ENCODE results near the gene UNC5B.

Gene UNC5B

DNA sequence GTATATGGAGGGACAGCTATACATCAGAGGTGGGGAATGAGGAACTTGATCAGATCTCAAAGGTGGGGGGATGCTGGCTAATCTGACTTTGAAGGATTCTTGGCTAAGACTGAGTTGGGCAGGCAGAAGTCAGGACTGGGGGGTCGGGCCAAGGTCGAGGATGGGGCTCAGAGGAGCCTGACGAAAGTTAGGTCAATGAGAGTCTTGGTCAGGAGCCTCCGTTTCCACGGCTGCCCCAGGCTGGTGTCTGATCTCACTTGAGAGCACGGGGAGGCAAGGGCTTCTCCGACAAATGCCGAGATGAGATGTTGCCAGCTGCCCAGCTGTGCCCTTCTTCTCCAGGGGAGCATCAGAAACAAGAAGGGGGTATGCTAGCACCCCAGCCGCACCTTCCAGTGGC is 112.4 kb downstream of the UNC5B start:
- no peak for DNase-seq (ENCODE audit: low read depth)
- no peak overlapping the region for H3K4me3 ChIP-seq (ENCODE audit: low read depth, low read length)

- no peak overlapping the region for H3K4me3 ChIP-seq (ENCODE audit: low read depth, low read length)
- no peak for DNase-seq (ENCODE audit: low read depth)
Observed at GRCh38 chr10:71325267-71325666, 112.9 kb downstream of the UNC5B start.

DNA sequence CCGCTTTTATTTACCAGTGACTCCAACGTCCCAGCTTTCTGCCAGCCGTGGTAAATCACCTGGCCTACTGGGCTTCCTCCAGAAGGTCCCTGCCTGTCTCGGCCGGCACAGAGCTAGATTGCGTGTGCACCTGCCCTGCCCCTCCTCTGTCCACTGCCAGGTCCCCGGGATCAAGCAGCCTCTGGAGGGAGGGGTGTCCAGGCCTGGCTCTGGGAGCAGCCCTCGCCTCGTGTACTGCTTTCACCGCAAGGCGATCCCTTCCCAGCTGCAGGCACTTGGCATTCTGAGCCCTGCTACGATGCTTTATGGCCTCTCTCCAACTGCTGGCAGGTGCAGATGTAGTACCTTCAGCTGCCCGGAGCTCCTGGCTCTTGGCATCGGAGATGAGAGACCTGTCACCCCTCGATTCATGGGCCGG is 114.1 kb downstream of the UNC5B start:
- H3K4me3 ChIP-seq (ENCODE audit: low read depth, low read length) = no peak overlapping the region
- DNase-seq (ENCODE audit: low read depth) = no peak

- H3K4me3 ChIP-seq (ENCODE audit: low read depth, low read length) = no peak overlapping the region
- DNase-seq (ENCODE audit: low read depth) = no peak
Observed at GRCh38 chr10:71330789-71331404, 118.5 kb downstream of the UNC5B start.

DNA sequence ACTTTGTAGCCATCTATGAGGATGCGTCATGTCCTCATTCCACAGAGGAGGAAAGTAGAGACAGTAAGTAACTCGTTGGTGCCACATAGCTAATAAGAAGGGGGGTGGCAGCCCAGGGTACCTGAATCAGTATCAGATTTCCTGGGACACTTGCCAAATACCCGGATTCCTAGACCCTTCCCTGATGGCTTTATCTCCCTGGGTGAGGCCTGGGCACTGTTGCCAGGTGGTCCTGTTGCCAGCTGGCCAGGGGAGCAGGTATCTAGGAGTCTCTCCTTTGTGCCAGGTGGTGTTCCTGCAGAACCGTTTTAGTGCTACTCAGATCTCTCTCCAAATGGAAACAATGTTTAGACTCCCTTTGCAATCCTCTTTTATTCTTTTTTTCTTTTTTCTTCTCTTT is 119.4 kb downstream of the UNC5B start:
- no peak for DNase-seq (ENCODE audit: low read depth)
- H3K4me3 ChIP-seq (ENCODE audit: low read depth, low read length) = no peak overlapping the region

DNA sequence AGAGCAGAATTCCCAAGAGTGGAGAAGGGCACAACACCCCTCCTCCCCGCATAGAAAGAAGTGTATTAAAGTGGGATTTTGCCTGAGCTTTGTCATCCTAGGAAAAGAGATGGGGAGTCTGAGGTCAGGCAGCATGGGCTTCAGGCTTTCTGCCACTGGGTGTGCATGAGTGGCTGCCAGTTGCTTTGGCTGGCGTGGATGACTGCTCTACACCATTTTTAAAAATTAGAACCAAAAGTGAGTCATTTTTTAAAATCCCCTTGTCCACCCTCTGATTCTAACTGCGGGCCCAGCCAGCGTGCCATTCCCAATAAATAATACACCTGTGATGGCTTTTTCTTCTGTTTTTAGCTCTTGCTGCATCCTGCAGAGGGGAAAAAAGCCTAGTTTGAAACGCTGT is 120.1 kb downstream of the UNC5B start:
- no peak overlapping the region for H3K4me3 ChIP-seq (ENCODE audit: low read depth, low read length)

DNA sequence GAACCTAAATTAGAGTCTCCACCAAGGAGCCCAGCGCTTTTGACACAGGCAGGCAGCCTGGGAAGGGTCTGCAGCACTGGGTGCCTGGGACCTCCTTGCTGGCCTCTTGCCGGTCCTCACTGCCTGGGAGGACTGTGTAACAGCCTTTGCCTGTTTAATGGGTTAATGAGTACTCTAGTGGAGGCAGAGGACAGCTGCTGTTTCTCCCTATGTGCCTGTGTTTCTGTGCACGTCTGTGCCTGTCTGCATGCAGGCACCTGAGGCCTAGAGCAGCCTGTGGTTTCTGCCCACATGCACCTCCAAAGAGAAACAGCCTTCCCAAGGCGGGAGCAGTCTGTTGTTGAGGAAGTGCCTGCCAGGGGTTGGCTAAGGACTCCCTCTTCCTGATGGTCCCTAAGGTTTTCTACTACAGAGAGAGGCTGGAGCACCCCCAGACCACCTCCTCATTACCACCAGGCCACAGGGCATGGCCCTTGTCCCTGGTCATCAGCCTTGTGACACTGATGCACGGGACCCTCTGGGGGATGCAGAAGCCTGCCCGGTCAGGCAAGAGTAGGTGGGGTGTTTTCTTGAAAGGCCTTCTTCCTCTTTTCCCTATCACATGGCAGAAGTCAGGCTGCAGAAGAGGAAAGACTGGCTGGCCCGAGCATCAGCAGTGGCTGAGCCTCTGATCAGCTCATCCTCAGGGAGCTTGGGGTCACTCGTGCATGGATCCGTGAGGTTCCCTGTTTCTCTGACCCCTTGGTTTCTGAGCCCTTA is 120.9 kb downstream of the UNC5B start:
- H3K4me3 ChIP-seq (ENCODE audit: low read depth, low read length) = no peak overlapping the region
- no peak for DNase-seq (ENCODE audit: low read depth)

More for the DNA sequence above, 120.1 kb downstream of the UNC5B start:
- no peak for DNase-seq (ENCODE audit: low read depth)

GRCh38 chr10:71334221-71334791 is 121.9 kb downstream of the UNC5B start:
- DNase-seq (ENCODE audit: low read depth) = no peak
- no peak overlapping the region for H3K4me3 ChIP-seq (ENCODE audit: low read depth, low read length)

GRCh38 chr10:71335173-71335708 is 122.9 kb downstream of the UNC5B start:
- no peak overlapping the region for H3K4me3 ChIP-seq (ENCODE audit: low read depth, low read length)
- DNase-seq (ENCODE audit: low read depth) = no peak

DNA sequence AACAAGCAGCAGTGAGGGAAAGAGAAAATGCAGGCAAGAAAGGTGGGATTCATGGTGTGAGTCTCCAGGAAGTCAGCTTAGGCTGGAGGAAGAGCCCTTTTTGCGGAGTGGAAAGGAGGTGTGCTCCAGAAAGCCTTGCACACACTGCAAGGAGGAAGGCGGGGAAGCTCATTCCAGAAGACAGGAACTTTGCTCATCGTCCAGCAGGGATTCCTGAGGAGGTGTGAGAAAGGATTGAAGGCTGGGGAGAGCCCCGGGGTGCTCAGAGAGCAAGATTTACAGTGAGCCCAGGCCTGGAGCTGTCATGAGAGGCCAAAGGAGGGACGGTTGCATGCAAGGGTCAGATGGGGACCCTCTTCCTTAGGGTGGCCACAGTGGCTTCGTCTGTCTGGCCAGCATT is 124.3 kb downstream of the UNC5B start:
- DNase-seq (ENCODE audit: low read depth) = no peak

GRCh38 chr10:71337219-71337701 is 124.9 kb downstream of the UNC5B start:
- no peak for DNase-seq (ENCODE audit: low read depth)
- no peak overlapping the region for H3K4me3 ChIP-seq (ENCODE audit: low read depth, low read length)

More for the DNA sequence above, 124.3 kb downstream of the UNC5B start:
- H3K4me3 ChIP-seq (ENCODE audit: low read depth, low read length) = no peak overlapping the region

- DNase-seq (ENCODE audit: low read depth) = no peak
- no peak overlapping the region for H3K4me3 ChIP-seq (ENCODE audit: low read depth, low read length)
Observed at GRCh38 chr10:71338728-71339495, 126.5 kb downstream of the UNC5B start.

DNA sequence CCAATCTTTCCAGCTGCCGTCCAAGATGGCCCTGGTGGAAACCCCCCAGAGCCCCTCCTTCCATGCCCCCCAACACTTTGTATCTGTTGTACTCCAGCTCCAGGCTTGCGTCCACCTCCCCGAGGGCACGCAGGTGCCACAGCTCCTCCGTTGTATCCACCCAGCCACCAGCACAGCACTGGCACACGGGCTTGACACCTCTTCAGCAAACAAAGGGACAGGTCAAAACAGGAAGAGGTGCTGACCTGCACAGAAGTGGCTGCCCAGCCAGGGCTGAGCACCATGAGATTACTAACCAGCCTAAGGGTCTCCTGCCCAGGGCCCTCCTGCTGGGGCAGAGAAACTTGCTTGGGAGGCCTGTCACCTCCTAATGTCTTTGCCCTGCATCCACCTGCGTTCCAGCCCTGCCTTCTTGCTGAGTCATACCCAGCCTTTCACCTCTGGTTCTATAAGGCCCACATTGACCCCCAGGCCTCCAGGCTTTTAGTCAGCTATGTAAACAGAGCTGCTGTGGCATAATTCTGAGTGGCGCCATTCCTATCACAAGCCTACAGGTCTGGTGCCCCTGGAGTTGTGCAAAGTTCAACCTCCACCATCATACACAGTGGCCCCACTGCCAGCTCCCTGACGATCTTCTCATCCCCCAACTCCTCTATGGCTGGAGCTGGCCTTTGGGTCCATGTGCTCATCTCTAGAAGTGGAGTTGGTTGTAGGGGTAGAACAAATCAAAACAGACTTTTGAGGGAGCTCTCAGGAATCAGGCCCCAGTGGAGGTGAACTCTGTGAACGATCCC is 127.6 kb downstream of the UNC5B start:
- no peak for DNase-seq (ENCODE audit: low read depth)

DNA sequence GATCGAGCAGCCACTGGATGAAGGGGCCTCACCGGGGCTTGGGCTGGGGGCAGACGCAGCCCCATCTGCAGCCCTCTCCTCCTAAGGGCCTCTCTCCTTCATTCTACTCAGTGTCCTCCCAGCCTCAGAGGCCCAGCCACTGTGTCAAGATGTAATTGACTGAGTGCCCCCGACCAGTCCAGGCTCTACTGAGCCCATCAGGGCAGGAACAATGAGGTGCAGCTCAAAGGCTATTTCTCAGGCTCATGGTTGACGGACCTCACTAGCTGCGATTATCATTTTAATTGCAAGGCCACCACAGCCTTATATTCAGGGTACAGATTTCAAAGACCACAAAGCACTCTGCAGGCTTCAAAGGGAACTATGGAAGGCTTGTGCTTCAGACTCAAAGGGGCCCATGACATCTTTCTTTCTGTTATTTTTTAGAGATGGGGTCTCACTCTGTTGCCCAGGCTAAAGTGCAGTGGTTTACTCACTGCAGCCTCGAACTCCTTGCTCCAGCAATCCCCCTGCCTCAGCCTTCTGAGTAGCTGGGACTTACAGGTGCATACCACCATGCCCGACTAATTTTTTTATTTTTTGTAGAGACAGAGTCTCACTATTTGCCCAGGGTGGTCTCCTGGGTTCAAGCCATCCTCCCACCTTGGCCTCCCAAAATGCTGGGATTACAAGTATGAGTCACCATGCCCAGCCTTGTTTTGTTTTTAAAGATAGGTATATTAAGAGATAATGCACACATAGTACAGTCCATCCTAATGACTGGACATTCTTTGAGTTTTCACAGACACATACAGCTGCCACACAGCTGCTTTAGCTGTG is 130.4 kb downstream of the UNC5B start:
- H3K4me3 ChIP-seq (ENCODE audit: low read depth, low read length) = no peak overlapping the region
- DNase-seq (ENCODE audit: low read depth) = no peak

More for the DNA sequence above, 127.6 kb downstream of the UNC5B start:
- no peak overlapping the region for H3K4me3 ChIP-seq (ENCODE audit: low read depth, low read length)

DNA sequence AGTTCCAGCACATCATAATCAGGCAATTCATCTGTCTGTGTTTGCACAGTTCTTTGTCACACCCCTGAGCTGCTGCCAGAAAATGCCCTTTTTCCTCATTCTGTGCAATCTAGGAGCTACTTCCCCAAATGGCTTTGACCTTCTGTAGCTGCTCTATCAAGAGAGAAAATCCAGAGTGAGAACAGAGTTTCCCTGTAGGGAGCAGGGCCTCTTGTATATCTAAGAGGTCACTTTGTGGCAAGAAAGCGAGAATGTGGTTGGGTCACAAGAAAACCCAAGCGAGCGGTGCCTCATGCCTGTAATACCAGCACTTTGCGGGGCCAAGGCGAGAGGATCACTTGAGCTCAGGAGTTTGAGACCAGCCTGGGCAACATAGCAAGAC is 131.0 kb downstream of the UNC5B start:
- DNase-seq (ENCODE audit: low read depth) = no peak
- H3K4me3 ChIP-seq (ENCODE audit: low read depth, low read length) = no peak overlapping the region

DNA sequence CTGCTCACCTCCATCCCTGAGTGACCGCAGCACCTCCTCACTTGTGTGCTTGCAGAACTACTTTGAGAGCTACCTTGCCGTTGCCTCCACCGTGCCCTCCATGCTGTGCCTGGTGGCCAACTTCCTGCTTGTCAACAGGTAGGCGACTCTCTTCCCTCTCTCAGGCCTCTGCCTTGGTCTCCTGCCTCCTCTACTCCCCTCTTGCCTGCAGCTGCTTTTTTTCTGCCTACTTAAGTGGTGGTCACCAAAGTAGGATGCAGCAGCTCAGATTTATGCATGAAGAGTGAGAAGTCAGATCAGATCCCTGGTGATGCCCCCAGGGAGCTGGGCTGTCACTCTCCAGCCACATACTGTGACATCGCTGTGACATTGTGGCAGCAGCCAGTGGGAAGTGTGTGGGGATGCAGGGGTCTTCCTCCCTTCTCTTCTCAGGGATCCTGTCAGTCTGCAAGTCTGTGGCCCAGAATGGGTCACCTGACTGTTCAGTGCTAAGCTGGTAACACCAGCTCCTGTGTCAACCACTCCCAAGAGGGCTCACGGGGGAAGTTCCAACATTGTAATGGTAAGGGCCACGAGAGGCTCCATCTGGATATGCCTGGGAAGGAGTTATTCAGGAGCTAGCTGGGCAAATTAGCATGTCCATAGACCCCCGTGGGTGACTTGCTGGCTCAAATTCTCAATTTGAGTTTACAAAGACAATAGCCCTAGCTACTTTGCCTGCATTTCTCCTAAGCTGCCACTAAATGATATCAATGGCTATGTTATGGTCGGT is 132.0 kb downstream of the UNC5B start:
- DNase-seq (ENCODE audit: low read depth) = no peak
- no peak overlapping the region for H3K4me3 ChIP-seq (ENCODE audit: low read depth, low read length)

DNA sequence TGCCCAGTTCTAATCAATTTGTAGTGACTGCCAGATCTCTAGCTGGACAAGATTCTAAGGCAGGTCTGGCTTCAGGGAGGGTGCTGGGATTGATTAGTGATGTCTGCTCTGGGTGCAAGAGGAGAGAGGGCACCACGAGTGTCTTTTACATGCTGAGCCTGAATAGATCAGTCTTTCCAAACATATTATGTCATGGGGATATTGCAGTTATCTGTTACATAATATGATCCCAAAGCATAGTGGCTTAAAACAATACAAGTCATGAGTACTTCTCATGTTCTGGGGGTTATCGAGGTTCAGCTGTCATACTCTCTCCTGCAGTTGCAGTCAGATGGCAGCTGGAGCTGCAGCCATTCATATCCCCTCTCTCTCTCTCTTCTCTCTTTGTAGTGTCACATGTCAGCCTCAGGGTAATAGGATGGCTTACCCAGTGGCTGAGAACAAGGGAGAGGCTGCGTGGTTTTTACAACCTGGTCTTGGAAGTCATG is 132.7 kb downstream of the UNC5B start:
- no peak for DNase-seq (ENCODE audit: low read depth)
- H3K4me3 ChIP-seq (ENCODE audit: low read depth, low read length) = no peak overlapping the region
